Gastroesophageal sphincter (tissue), 4 donors: ENCODE results near the gene FYCO1. TPM values are rescaled to one million over a fixed set of nuclear protein-coding genes. Genes with fewer than 3 reads are reported as not detected.

Experiments used
- ATAC-seq: fragments of 150-250 bp; one replicate; pipeline ENCODE4 v1.9.1; 2016; ENCODE audit warnings: mild to moderate bottlenecking, moderate library complexity
- H3K27ac ChIP-seq, 4 donors: fragments of 200-600 bp; sonication (generic) in 3 of 4; 1 replicate in 3 of 4; 2 replicates in 1 of 4; pipeline ENCODE4 v1.5.1; 2016 to 2019
- H3K27me3 ChIP-seq: fragments of 200-600 bp; sonication (generic); one replicate; pipeline ENCODE4 v1.5.1; 2019
- H3K36me3 ChIP-seq, 2 donors: fragments of 200-600 bp; sonication (generic); one replicate each; pipeline ENCODE4 v1.5.1; 2019; ENCODE audit warnings: control low read depth in 1 of 2
- H3K4me1 ChIP-seq, 3 donors: fragments of 200-600 bp; sonication (generic); 1 replicate in 2 of 3; 2 replicates in 1 of 3; pipeline ENCODE4 v1.5.1; 2016 to 2019; ENCODE audit warnings: control low read depth in 2 of 3
- H3K4me3 ChIP-seq, 2 donors: fragments of 200-600 bp; sonication (generic); one replicate each; pipeline ENCODE4 v1.5.1; 2019; ENCODE audit warnings: mild to moderate bottlenecking in 1 of 2, moderate library complexity in 1 of 2
- H3K9me3 ChIP-seq, 3 donors: fragments of 200-600 bp; sonication (generic); one replicate each; pipeline ENCODE4 v1.5.1; 2017 to 2019; ENCODE audit warnings: control low read depth in 2 of 3
- CTCF ChIP-seq, 4 experiments: fragments of 200-600 bp in 2 of 4; fragments of 450-650 bp in 2 of 4; sonication (generic) in 1 of 4; IDR thresholded peaks; one replicate each; pipeline ENCODE4 v1.5.1; 2017 to 2019; ENCODE audit warnings: antibody characterized with exemption in 4 of 4, mild to moderate bottlenecking in 2 of 4, moderate library complexity in 2 of 4
- EP300 ChIP-seq: sonication (generic); formaldehyde crosslinking; IDR thresholded peaks from one replicate; pipeline ENCODE4 v1.6.1; 2017; ENCODE audit warnings: antibody characterized with exemption, mild to moderate bottlenecking
- POLR2A ChIP-seq, 2 donors: fragments of 450-650 bp; IDR thresholded peaks; one replicate each; pipeline ENCODE4 v1.6.1; 2017; ENCODE audit warnings: antibody characterized with exemption in 2 of 2, mild to moderate bottlenecking in 2 of 2, moderate library complexity in 1 of 2
- POLR2AphosphoS5 ChIP-seq: sonication (generic); formaldehyde crosslinking; IDR thresholded peaks from one replicate; pipeline ENCODE4 v1.6.1; 2017; ENCODE audit warnings: antibody characterized with exemption
- WGBS, 2 donors: methylation state at CpG; one replicate each; pipeline ENCODE4 v1.1.5; 2018; ENCODE audit warnings: low coverage in 1 of 2; 5-methylcytosine and 5-hydroxymethylcytosine counted together
- total RNA-seq, 4 donors: library from RNA; depleted of rRNA; stranded (reverse); fragments of >200 nt; gene quantifications; one replicate each; pipeline ENCODE4 v1.1.0, GENCODE V29; 2016

Gene FYCO1
- total RNA-seq, 4 donors from 2014 or later, result 66.8 to 144 (median 97.3) TPM

GRCh38 chr3:45911511-45912226 lies 84.0 kb downstream of the FYCO1 start:
- Histone ChIP-seq H3K9me3 (no peaks in the 10 kb centered on the region), H3K27me3 (no peaks in the 10 kb centered on the region), H3K4me1 (peaks cover 0 to 18% (median 0%) of the 10 kb centered on the region in 3 donors), H3K27ac (no peak overlapping the region), H3K36me3 (peaks cover 0 to 6% of the 10 kb centered on the region in 2 donors), H3K4me3 (no peak overlapping the region)
- 84 to 95% methylated on average over 8 to 10 of the region's 11 CpGs for WGBS, 2 donors
- no peak for ATAC-seq
- TF ChIP-seq POLR2AphosphoS5 (no peak), EP300 (no peak), POLR2A (IDR thresholded peaks at IDR 0.05) (no peak), CTCF (IDR thresholded peaks at IDR 0.05) (no peak)

- no peak overlapping the region for H3K4me3 ChIP-seq
- ATAC-seq, result no peak
- 80% methylated on average over 1 of the region's 4 CpGs; no CpG with 5 or more reads in 1 of the 2 donors for WGBS, 2 donors
- no peaks in the 10 kb centered on the region for H3K27me3 ChIP-seq
- peaks cover 0 to 15% (median 0%) of the 10 kb centered on the region in 3 donors for H3K4me1 ChIP-seq
- TF ChIP-seq CTCF (IDR thresholded peaks at IDR 0.05), result no peak
- TF ChIP-seq EP300, result no peak
- TF ChIP-seq POLR2AphosphoS5, result no peak
- TF ChIP-seq POLR2A (IDR thresholded peaks at IDR 0.05), result no peak
- H3K36me3 ChIP-seq, result peaks cover 0 to 6% of the 10 kb centered on the region in 2 donors
- no peak overlapping the region for H3K27ac ChIP-seq
- H3K9me3 ChIP-seq, result no peaks in the 10 kb centered on the region
These were observed 84.7 kb downstream of the FYCO1 start for GRCh38 chr3:45910892-45911291.

- 91% methylated on average over 4 of the region's 6 CpGs; no CpG with 5 or more reads in 1 of the 2 donors for WGBS, 2 donors
- no peak for ATAC-seq
- Histone ChIP-seq H3K36me3 (peaks cover 0 to 8% of the 10 kb centered on the region in 2 donors), H3K27ac (no peak overlapping the region), H3K9me3 (no peaks in the 10 kb centered on the region), H3K27me3 (no peaks in the 10 kb centered on the region), H3K4me1 (peaks cover 0 to 8% (median 0%) of the 10 kb centered on the region in 3 donors), H3K4me3 (no peak overlapping the region)
- no peak for TF ChIP-seq POLR2A (IDR thresholded peaks at IDR 0.05)
- TF ChIP-seq CTCF (IDR thresholded peaks at IDR 0.05), result no peak
- no peak for TF ChIP-seq EP300
- TF ChIP-seq POLR2AphosphoS5, result no peak
These were observed 86.1 kb downstream of the FYCO1 start for GRCh38 chr3:45909542-45909941.

GRCh38 chr3:45908761-45909160 lies 86.9 kb downstream of the FYCO1 start:
- Histone ChIP-seq H3K4me1 (peaks cover 0 to 8% (median 0%) of the 10 kb centered on the region in 3 donors), H3K9me3 (no peaks in the 10 kb centered on the region), H3K27ac (no peak overlapping the region), H3K36me3 (peaks cover 0 to 13% of the 10 kb centered on the region in 2 donors), H3K27me3 (no peaks in the 10 kb centered on the region), H3K4me3 (no peak overlapping the region)
- TF ChIP-seq POLR2AphosphoS5 (no peak), EP300 (no peak), CTCF (IDR thresholded peaks at IDR 0.05) (no peak), POLR2A (IDR thresholded peaks at IDR 0.05) (no peak)
- ATAC-seq, result no peak
- 80 to 92% methylated on average over 7 of the region's 7 CpGs for WGBS, 2 donors
